ENCODE data around the gene SLC22A3.
A peak's percentile ranks its signal among the peaks of the same experiment; 100 is the strongest.

SLC22A3 gene

DNA sequence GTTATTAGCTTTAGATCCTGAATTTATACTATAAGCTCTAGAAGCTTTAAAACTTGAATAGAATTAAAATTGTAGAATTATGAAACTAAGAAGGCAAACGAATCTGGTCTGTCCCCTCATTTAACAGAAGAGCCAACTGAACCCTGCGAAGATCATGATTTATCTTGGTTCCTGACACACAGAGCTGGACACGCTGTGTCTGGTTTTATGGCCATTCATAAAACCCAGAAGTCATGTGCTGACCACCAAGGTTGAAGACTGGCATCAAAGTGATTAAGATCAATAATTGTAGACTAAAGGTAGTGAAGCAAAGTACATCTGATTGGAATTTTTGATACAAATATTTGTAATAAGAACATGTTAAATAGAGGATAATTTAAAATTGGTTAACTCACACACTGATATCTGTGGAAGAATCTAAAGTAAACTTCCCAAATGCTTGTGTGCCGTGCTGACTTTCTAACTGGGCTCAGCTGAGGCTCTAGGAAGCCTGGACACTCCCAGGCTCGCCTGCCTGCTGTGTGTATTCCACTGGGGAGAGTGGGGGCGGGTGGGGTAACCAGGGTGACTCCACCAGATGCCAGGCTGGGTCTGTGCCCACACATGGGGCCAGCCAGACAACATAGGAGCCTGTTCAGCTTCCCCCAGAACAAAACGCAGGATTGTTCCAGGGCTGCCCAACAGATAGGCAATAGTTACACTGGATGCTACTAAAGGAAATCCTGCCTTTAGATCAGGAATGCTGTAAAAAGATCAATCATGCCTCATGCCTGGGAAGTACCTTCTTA, 42.1 kb upstream of the SLC22A3 start:
- TF ChIP-seq, protein P1, sequence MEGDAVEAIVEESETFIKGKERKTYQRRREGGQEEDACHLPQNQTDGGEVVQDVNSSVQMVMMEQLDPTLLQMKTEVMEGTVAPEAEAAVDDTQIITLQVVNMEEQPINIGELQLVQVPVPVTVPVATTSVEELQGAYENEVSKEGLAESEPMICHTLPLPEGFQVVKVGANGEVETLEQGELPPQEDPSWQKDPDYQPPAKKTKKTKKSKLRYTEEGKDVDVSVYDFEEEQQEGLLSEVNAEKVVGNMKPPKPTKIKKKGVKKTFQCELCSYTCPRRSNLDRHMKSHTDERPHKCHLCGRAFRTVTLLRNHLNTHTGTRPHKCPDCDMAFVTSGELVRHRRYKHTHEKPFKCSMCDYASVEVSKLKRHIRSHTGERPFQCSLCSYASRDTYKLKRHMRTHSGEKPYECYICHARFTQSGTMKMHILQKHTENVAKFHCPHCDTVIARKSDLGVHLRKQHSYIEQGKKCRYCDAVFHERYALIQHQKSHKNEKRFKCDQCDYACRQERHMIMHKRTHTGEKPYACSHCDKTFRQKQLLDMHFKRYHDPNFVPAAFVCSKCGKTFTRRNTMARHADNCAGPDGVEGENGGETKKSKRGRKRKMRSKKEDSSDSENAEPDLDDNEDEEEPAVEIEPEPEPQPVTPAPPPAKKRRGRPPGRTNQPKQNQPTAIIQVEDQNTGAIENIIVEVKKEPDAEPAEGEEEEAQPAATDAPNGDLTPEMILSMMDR (IDR thresholded peaks at IDR 0.05; ENCODE audit: control insufficient read depth, extremely low read depth, insufficient read depth), result no peak
- no peak overlapping the region for H3K4me3 ChIP-seq (ENCODE audit: low read depth, low read length)
- DNase-seq (ENCODE audit: low read depth), result peak; percentile 32

- DNase-seq (ENCODE audit: low read depth), result no peak
- H3K4me3 ChIP-seq (ENCODE audit: low read depth, low read length), result no peak overlapping the region
- TF ChIP-seq, protein P1 (IDR thresholded peaks at IDR 0.05; ENCODE audit: control insufficient read depth, extremely low read depth, insufficient read depth), result no peak
Measured at GRCh38 chr6:160309718-160310117, 38.5 kb upstream of the SLC22A3 start.

DNA sequence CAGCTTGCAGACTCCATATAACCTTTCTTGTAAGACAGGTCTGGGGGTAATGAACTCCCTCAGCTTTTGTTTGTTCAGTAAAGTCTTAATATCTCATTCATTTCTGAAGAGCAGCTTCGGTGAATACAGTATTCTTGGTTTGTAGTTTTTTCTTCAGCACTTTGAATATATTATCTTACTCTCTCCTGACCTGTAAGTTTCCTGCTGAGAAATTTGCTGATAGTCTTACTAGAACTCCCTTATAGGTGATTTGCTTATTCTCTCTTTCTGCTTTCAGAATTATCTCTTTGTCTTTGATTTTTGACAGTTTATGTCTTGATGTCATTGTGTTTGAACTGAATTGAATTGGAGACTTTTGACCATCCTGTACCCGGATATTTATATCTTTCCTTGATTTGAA, 35.3 kb upstream of the SLC22A3 start:
- TF ChIP-seq, protein P1 (IDR thresholded peaks at IDR 0.05; ENCODE audit: control insufficient read depth, extremely low read depth, insufficient read depth), result no peak
- DNase-seq (ENCODE audit: low read depth), result no peak
- no peak overlapping the region for H3K4me3 ChIP-seq (ENCODE audit: low read depth, low read length)

DNA sequence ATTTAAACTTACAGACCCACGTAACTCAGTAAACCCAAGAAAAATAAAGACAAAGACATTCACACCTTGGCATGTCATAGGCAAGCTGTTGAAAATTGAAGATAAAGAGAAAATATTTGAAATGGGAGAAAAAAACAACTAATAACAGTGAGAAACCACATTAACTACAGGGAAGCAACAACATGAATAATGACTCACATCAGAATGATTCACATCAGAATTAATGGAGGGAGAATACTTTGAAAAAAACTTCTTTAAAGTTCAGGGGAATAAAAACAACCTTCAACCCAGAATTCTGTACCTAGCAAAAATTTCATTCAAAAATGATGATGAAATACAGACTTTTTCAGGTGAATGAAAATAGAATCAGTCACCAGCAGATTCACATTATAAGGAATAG, 32.9 kb upstream of the SLC22A3 start:
- no peak overlapping the region for H3K4me3 ChIP-seq (ENCODE audit: low read depth, low read length)
- TF ChIP-seq, protein P1 (IDR thresholded peaks at IDR 0.05; ENCODE audit: control insufficient read depth, extremely low read depth, insufficient read depth), result no peak
- DNase-seq (ENCODE audit: low read depth), result no peak

DNA sequence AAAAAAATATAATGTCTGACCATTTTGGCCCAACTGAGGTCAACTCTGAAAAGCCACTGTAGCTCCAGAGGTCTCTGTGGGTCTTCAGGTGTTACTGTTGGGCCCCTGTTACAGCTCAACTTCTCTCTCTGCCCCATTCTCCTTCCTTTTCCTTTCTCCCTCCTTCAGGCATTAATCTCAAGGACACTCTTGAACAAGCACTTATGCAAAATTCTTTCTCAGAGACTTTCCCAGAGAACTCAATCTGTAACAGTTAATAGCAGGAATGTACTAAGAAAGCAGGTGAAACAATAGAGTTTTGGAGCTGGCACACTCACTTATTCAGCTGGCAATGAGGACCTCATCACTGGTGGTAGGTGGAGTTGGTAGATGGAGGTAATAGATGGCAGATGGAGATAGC, 31.9 kb upstream of the SLC22A3 start:
- TF ChIP-seq, protein P1 (IDR thresholded peaks at IDR 0.05; ENCODE audit: control insufficient read depth, extremely low read depth, insufficient read depth), result no peak
- no peak overlapping the region for H3K4me3 ChIP-seq (ENCODE audit: low read depth, low read length)

DNA sequence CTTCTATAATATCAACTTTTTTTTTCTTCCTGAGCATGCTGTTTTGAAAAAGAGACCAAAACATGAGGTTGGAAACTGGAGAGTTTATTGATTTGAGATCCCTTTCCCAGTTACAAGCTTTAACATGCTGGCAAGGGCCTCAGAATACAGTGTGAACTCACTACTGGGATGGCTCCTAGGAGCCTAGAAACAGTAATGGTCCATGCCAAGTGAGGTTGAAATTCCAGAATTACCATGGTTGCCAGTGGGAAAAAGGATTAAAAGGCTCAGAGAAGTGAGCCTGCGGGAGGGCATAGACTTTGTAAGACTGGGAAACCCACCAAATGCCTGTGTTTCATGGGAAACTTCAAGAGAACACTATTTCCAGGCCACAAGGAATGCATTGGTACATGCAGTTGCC, 28.9 kb upstream of the SLC22A3 start:
- TF ChIP-seq, protein P1 (IDR thresholded peaks at IDR 0.05; ENCODE audit: control insufficient read depth, extremely low read depth, insufficient read depth), result no peak
- H3K4me3 ChIP-seq (ENCODE audit: low read depth, low read length), result no peak overlapping the region
- no peak for DNase-seq (ENCODE audit: low read depth)

More for the DNA sequence above, 31.9 kb upstream of the SLC22A3 start:
- DNase-seq (ENCODE audit: low read depth), result no peak
